Endodermal cell (in vitro differentiated cells): ENCODE data around the gene MFAP3. TPM values are rescaled to one million over a fixed set of nuclear protein-coding genes. Genes with fewer than 3 reads are reported as not detected.

Source experiments
- DNase-seq: peaks from one replicate; pipeline ENCODE4 v3.0.0-alpha.2; 2017
- H3K27ac ChIP-seq: 2 replicates; pipeline ENCODE4 v1.5.1; 2013; ENCODE audit warnings: mild to moderate bottlenecking, low read depth, low read length, moderate library complexity
- H3K27me3 ChIP-seq: 2 replicates; pipeline ENCODE4 v1.6.1; 2013; ENCODE audit warnings: mild to moderate bottlenecking, low read length, moderate library complexity; ENCODE audit not compliant: insufficient read depth, control insufficient read depth, poor library complexity, severe bottlenecking
- H3K36me3 ChIP-seq: 2 replicates; pipeline ENCODE4 v1.7.0; 2013; ENCODE audit warnings: mild to moderate bottlenecking, low read length, moderate library complexity; ENCODE audit not compliant: control insufficient read depth, insufficient read depth
- H3K4me1 ChIP-seq: one replicate; pipeline ENCODE4 v1.7.0; 2013; ENCODE audit warnings: low read length; ENCODE audit not compliant: control insufficient read depth, insufficient read depth
- H3K4me3 ChIP-seq: 2 replicates; pipeline ENCODE4 v1.5.1; 2013; ENCODE audit warnings: mild to moderate bottlenecking, low read length, moderate library complexity
- H3K9ac ChIP-seq: 2 replicates; pipeline ENCODE4 v1.6.1; 2013; ENCODE audit warnings: mild to moderate bottlenecking, low read length, moderate library complexity; ENCODE audit not compliant: poor library complexity, severe bottlenecking; ENCODE audit errors: extremely low read depth
- H3K9me3 ChIP-seq: 2 replicates; pipeline ENCODE4 v1.6.1; 2013; ENCODE audit warnings: mild to moderate bottlenecking, low read length, moderate library complexity; ENCODE audit not compliant: control insufficient read depth
- H3K27ac Mint-ChIP-seq: 2 replicates; pipeline ENCODE4 v1.8.0; 2020; ENCODE audit warnings: mixed read lengths
- H3K27me3 Mint-ChIP-seq: 2 replicates; pipeline ENCODE4 v1.8.0; 2021; ENCODE audit warnings: mild to moderate bottlenecking, mixed read lengths; ENCODE audit not compliant: insufficient read depth
- H3K36me3 Mint-ChIP-seq: 2 replicates; pipeline ENCODE4 v1.8.0; 2020; ENCODE audit warnings: low read depth, mixed read lengths
- H3K4me1 Mint-ChIP-seq: 2 replicates; pipeline ENCODE4 v1.8.0; 2020; ENCODE audit warnings: mixed read lengths
- H3K4me3 Mint-ChIP-seq: 2 replicates; pipeline ENCODE4 v1.8.0; 2020; ENCODE audit warnings: mild to moderate bottlenecking, moderate library complexity, mixed read lengths
- H3K9me3 Mint-ChIP-seq: 2 replicates; pipeline ENCODE4 v1.8.0; 2020; ENCODE audit warnings: mild to moderate bottlenecking, mixed read lengths
- WGBS, 2 experiments: methylation state at CpG; one replicate each; pipeline versions ENCODE4 v1.1.5 to v1.1.7; 2013; ENCODE audit warnings: missing lambda C conversion rate in 2 of 2, mixed read lengths in 1 of 2; ENCODE audit not compliant: insufficient coverage in 1 of 2, insufficient read length in 1 of 2; 5-methylcytosine and 5-hydroxymethylcytosine counted together
- total RNA-seq, 2 donors: library from RNA; stranded (reverse); fragmentation: NEBNext Ultra II Directional in 1 of 2; extraction: Animal tissue kit (Norgen Biotek cat#: 25700) in 1 of 2; gene quantifications; 2 replicates in 1 of 2; 3 replicates in 1 of 2; pipeline ENCODE4 v1.2.1, GENCODE V29; 2021
- TF ChIP-seq, protein P1 (sequence below): fragments of 200-600 bp; sonication (generic); conservative IDR thresholded peaks from 2 replicates; pipeline ENCODE4 v1.5.0; 2021; ENCODE audit warnings: antibody characterized with exemption, mild to moderate bottlenecking

Gene MFAP3
- total RNA-seq, 2 donors from 2014 or later, result 25.8 to 36.2 TPM

- Histone ChIP-seq H3K4me3 (no peak overlapping the region), H3K9me3 (no peaks in the 10 kb centered on the region), H3K4me1 (no peaks in the 10 kb centered on the region), H3K36me3 (peaks cover 19% of the 10 kb centered on the region), H3K27ac (no peak overlapping the region), H3K9ac (no peak overlapping the region), H3K27me3 (no peaks in the 10 kb centered on the region)
- H3K4me3 Mint-ChIP-seq, result no peak overlapping the region
- H3K4me1 Mint-ChIP-seq, result peaks cover 5% of the 10 kb centered on the region
- H3K27ac Mint-ChIP-seq, result no peak overlapping the region
- DNase-seq, result no peak
- peaks cover 10% of the 10 kb centered on the region for H3K36me3 Mint-ChIP-seq
- 81 to 91% methylated on average over 8 to 10 of the region's 10 CpGs for WGBS, 2 experiments
- H3K9me3 Mint-ChIP-seq, result no peaks in the 10 kb centered on the region
- TF ChIP-seq, protein P1, sequence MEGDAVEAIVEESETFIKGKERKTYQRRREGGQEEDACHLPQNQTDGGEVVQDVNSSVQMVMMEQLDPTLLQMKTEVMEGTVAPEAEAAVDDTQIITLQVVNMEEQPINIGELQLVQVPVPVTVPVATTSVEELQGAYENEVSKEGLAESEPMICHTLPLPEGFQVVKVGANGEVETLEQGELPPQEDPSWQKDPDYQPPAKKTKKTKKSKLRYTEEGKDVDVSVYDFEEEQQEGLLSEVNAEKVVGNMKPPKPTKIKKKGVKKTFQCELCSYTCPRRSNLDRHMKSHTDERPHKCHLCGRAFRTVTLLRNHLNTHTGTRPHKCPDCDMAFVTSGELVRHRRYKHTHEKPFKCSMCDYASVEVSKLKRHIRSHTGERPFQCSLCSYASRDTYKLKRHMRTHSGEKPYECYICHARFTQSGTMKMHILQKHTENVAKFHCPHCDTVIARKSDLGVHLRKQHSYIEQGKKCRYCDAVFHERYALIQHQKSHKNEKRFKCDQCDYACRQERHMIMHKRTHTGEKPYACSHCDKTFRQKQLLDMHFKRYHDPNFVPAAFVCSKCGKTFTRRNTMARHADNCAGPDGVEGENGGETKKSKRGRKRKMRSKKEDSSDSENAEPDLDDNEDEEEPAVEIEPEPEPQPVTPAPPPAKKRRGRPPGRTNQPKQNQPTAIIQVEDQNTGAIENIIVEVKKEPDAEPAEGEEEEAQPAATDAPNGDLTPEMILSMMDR, result no peak
- H3K27me3 Mint-ChIP-seq, result no peaks in the 10 kb centered on the region
Measured at GRCh38 chr5:154058055-154059038, 19.6 kb downstream of the MFAP3 start.

DNA sequence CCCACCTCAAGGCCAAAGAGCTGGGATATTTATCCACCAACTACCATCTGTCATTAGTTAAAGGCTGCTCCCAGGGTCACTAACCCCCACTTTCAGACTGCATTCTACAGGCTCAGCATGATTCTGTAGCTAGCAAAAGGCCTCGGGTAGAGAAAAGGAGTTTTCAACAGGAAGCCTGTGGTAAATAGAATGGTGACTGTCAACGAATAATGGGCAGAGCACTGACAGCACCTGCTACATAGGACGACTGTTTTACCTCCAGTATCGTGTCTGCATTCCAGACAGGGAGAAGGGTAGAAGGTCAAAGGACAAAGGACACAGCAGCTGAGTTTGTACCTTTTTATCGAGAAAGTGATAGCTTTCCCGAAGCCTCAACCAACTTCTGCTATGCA is 20.3 kb downstream of the MFAP3 start:
- Histone ChIP-seq H3K9ac (no peak overlapping the region), H3K27me3 (no peaks in the 10 kb centered on the region), H3K9me3 (no peaks in the 10 kb centered on the region), H3K4me3 (no peak overlapping the region), H3K27ac (no peak overlapping the region), H3K4me1 (no peaks in the 10 kb centered on the region), H3K36me3 (peaks cover 13% of the 10 kb centered on the region)
- no peak overlapping the region for H3K27ac Mint-ChIP-seq
- H3K9me3 Mint-ChIP-seq, result no peaks in the 10 kb centered on the region
- WGBS, 2 experiments, result 50 to 72% methylated on average over 6 of the region's 6 CpGs
- DNase-seq, result no peak
- H3K27me3 Mint-ChIP-seq, result no peaks in the 10 kb centered on the region
- peaks cover 4% of the 10 kb centered on the region for H3K36me3 Mint-ChIP-seq
- H3K4me3 Mint-ChIP-seq, result no peak overlapping the region
- H3K4me1 Mint-ChIP-seq, result peaks cover 5% of the 10 kb centered on the region
- TF ChIP-seq, protein P1, result no peak

DNA sequence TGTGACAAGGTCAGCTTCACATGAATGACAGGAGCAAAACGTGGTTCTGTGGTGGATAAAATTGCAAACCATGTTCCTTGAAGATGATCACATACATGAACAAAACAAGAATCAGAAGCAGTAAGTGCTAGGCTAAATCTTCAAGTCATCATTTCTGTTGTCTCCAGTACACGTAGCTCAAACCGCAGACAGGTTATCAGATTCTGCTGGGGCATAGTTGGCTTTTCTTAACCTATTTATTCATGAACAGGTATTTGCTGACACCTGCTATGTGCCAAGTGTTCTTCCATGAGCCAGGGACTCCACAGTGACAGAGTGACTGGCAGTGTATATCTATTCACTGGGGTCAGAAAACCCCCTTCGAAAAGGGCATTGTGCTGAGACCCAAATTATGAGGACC is 20.8 kb downstream of the MFAP3 start:
- H3K9me3 Mint-ChIP-seq, result no peaks in the 10 kb centered on the region
- no peak overlapping the region for H3K27ac ChIP-seq
- no peaks in the 10 kb centered on the region for H3K4me1 ChIP-seq
- H3K36me3 Mint-ChIP-seq, result peaks cover 2% of the 10 kb centered on the region
- H3K27me3 ChIP-seq, result no peaks in the 10 kb centered on the region
- H3K27ac Mint-ChIP-seq, result no peak overlapping the region
- no peaks in the 10 kb centered on the region for H3K9me3 ChIP-seq
- no peak overlapping the region for H3K4me3 Mint-ChIP-seq
- DNase-seq, result no peak
- H3K9ac ChIP-seq, result no peak overlapping the region
- TF ChIP-seq, protein P1, result no peak
- H3K36me3 ChIP-seq, result peaks cover 7% of the 10 kb centered on the region
- H3K4me1 Mint-ChIP-seq, result peaks cover 5% of the 10 kb centered on the region
- H3K27me3 Mint-ChIP-seq, result no peaks in the 10 kb centered on the region
- 89 to 97% methylated on average over 4 of the region's 4 CpGs for WGBS, 2 experiments
- H3K4me3 ChIP-seq, result no peak overlapping the region
